ENCODE measurements around the gene CIITA. TPM values are rescaled to one million over a fixed set of nuclear protein-coding genes. Genes with fewer than 3 reads are reported as not detected.

Gene CIITA
- total and polyA plus RNA-seq, 10 of the 15 experiments (the other 5 are each of a cell fraction or from before 2014, with no cell fraction given): 11.5 to 145 (median 49.7) TPM

DNA sequence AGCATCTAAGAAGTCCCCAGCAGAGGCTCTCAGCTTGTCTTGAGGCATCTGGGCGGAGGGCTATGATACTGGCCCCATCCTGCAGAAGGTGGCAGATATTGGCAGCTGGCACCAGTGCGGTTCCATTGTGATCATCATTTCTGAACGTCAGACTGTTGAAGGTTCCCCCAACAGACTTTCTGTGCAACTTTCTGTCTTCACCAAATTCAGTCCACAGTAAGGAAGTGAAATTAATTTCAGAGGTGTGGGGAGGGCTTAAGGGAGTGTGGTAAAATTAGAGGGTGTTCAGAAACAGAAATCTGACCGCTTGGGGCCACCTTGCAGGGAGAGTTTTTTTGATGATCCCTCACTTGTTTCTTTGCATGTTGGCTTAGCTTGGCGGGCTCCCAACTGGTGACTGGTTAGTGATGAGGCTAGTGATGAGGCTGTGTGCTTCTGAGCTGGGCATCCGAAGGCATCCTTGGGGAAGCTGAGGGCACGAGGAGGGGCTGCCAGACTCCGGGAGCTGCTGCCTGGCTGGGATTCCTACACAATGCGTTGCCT, at the start of gene CIITA (continued):
- peak; percentile 91; the same call in 1 of the 2 replicates for TF ChIP-seq SUPT20H (IDR thresholded peaks at IDR 0.05; ENCODE audit: borderline replicate concordance, control insufficient read depth, low read depth, low read length)
- TF ChIP-seq, protein P1, sequence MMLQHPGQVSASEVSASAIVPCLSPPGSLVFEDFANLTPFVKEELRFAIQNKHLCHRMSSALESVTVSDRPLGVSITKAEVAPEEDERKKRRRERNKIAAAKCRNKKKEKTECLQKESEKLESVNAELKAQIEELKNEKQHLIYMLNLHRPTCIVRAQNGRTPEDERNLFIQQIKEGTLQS (IDR thresholded peaks at IDR 0.05; ENCODE audit: borderline replicate concordance, extremely low read depth, low read depth, low read length): no peak
- peak; percentile 32; the same call in 1 of the 2 replicates for TF ChIP-seq RAD21 (IDR thresholded peaks at IDR 0.05; ENCODE audit: insufficient read depth, low read depth, low read length)
- TF ChIP-seq, protein P2, sequence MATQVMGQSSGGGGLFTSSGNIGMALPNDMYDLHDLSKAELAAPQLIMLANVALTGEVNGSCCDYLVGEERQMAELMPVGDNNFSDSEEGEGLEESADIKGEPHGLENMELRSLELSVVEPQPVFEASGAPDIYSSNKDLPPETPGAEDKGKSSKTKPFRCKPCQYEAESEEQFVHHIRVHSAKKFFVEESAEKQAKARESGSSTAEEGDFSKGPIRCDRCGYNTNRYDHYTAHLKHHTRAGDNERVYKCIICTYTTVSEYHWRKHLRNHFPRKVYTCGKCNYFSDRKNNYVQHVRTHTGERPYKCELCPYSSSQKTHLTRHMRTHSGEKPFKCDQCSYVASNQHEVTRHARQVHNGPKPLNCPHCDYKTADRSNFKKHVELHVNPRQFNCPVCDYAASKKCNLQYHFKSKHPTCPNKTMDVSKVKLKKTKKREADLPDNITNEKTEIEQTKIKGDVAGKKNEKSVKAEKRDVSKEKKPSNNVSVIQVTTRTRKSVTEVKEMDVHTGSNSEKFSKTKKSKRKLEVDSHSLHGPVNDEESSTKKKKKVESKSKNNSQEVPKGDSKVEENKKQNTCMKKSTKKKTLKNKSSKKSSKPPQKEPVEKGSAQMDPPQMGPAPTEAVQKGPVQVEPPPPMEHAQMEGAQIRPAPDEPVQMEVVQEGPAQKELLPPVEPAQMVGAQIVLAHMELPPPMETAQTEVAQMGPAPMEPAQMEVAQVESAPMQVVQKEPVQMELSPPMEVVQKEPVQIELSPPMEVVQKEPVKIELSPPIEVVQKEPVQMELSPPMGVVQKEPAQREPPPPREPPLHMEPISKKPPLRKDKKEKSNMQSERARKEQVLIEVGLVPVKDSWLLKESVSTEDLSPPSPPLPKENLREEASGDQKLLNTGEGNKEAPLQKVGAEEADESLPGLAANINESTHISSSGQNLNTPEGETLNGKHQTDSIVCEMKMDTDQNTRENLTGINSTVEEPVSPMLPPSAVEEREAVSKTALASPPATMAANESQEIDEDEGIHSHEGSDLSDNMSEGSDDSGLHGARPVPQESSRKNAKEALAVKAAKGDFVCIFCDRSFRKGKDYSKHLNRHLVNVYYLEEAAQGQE (IDR thresholded peaks at IDR 0.05; ENCODE audit: low read depth, low read length): no peak
- no peak for TF ChIP-seq CBX3 (IDR thresholded peaks at IDR 0.05; ENCODE audit: borderline replicate concordance, low read depth)
- TF ChIP-seq, protein P3, sequence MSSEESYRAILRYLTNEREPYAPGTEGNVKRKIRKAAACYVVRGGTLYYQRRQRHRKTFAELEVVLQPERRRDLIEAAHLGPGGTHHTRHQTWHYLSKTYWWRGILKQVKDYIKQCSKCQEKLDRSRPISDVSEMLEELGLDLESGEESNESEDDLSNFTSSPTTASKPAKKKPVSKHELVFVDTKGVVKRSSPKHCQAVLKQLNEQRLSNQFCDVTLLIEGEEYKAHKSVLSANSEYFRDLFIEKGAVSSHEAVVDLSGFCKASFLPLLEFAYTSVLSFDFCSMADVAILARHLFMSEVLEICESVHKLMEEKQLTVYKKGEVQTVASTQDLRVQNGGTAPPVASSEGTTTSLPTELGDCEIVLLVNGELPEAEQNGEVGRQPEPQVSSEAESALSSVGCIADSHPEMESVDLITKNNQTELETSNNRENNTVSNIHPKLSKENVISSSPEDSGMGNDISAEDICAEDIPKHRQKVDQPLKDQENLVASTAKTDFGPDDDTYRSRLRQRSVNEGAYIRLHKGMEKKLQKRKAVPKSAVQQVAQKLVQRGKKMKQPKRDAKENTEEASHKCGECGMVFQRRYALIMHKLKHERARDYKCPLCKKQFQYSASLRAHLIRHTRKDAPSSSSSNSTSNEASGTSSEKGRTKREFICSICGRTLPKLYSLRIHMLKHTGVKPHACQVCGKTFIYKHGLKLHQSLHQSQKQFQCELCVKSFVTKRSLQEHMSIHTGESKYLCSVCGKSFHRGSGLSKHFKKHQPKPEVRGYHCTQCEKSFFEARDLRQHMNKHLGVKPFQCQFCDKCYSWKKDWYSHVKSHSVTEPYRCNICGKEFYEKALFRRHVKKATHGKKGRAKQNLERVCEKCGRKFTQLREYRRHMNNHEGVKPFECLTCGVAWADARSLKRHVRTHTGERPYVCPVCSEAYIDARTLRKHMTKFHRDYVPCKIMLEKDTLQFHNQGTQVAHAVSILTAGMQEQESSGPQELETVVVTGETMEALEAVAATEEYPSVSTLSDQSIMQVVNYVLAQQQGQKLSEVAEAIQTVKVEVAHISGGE (CRISPR knock-in tag; IDR thresholded peaks at IDR 0.05): no peak
- no peak for TF ChIP-seq SIX5 (IDR thresholded peaks at IDR 0.05; ENCODE audit: low read depth, low read length, severe bottlenecking)
- peak; percentile 67; the same call in 1 of the 2 replicates for TF ChIP-seq EED (IDR thresholded peaks at IDR 0.05; ENCODE audit: low read depth)
- peak; percentile 58; the same call in 1 of the 2 replicates for TF ChIP-seq CHD2 (IDR thresholded peaks at IDR 0.05; ENCODE audit: borderline replicate concordance, low read depth, low read length)
- TF ChIP-seq SMC3 (IDR thresholded peaks at IDR 0.05; ENCODE audit: borderline replicate concordance, low read length): no peak
- TF ChIP-seq, protein P4, sequence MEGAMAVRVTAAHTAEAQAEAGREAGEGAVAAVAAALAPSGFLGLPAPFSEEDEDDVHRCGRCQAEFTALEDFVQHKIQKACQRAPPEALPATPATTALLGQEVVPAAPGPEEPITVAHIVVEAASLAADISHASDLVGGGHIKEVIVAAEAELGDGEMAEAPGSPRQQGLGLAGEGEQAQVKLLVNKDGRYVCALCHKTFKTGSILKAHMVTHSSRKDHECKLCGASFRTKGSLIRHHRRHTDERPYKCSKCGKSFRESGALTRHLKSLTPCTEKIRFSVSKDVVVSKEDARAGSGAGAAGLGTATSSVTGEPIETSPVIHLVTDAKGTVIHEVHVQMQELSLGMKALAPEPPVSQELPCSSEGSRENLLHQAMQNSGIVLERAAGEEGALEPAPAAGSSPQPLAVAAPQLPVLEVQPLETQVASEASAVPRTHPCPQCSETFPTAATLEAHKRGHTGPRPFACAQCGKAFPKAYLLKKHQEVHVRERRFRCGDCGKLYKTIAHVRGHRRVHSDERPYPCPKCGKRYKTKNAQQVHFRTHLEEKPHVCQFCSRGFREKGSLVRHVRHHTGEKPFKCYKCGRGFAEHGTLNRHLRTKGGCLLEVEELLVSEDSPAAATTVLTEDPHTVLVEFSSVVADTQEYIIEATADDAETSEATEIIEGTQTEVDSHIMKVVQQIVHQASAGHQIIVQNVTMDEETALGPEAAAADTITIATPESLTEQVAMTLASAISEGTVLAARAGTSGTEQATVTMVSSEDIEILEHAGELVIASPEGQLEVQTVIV (IDR thresholded peaks at IDR 0.05; ENCODE audit: borderline replicate concordance, partially characterized antibody): peak; percentile 37
- TF ChIP-seq CREB1 (IDR thresholded peaks at IDR 0.05; ENCODE audit: low read depth): no peak
- no peak for TF ChIP-seq NFYB (IDR thresholded peaks at IDR 0.05; ENCODE audit: insufficient read depth, low read depth, low read length)
- TF ChIP-seq, protein P5, sequence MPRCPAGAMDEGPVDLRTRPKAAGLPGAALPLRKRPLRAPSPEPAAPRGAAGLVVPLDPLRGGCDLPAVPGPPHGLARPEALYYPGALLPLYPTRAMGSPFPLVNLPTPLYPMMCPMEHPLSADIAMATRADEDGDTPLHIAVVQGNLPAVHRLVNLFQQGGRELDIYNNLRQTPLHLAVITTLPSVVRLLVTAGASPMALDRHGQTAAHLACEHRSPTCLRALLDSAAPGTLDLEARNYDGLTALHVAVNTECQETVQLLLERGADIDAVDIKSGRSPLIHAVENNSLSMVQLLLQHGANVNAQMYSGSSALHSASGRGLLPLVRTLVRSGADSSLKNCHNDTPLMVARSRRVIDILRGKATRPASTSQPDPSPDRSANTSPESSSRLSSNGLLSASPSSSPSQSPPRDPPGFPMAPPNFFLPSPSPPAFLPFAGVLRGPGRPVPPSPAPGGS (IDR thresholded peaks at IDR 0.05; ENCODE audit: borderline replicate concordance, insufficient read depth, low read depth, low read length, poor library complexity, severe bottlenecking): peak; percentile 11
- TF ChIP-seq YBX1 (IDR thresholded peaks at IDR 0.05): no peak
- TF ChIP-seq RB1 (IDR thresholded peaks at IDR 0.05; ENCODE audit: borderline replicate concordance): peak; percentile 88; the same call in 1 of the 2 replicates
